ENCODE results near the gene GRID1. TPM values are rescaled to one million over a fixed set of nuclear protein-coding genes. Genes with fewer than 3 reads are reported as not detected.

Gene GRID1
- total RNA-seq, 1 donor from 2014 or later, result 7.1 TPM

- Histone ChIP-seq H3K4me1 (no peaks in the 10 kb centered on the region), H3K27ac (no peak overlapping the region), H3K4me3 (no peak overlapping the region), H3K36me3 (no peaks in the 10 kb centered on the region), H3K27me3 (no peaks in the 10 kb centered on the region), H3K9me3 (no peaks in the 10 kb centered on the region)
- peak in 1 of 2 donors; percentile 84 for DNase-seq (ENCODE audit: extremely low spot score in 2 of 2)
- TF ChIP-seq POLR2AphosphoS5 (IDR thresholded peaks at IDR 0.05; ENCODE audit: insufficient read depth in 1 of 2, low read depth in 1 of 2) (no peak), POLR2A (IDR thresholded peaks at IDR 0.05) (no peak), CTCF (IDR thresholded peaks at IDR 0.05) (no peak)
- intact Hi-C loops (cut with DNase I), result no loop called here
Measured at GRCh38 chr10:86060386-86061277, 306.0 kb downstream of the GRID1 start.

GRCh38 chr10:86059892-86060291 is 306.7 kb downstream of the GRID1 start:
- intact Hi-C loops (cut with DNase I), result no loop called here
- no peaks in the 10 kb centered on the region for H3K27me3 ChIP-seq
- DNase-seq (ENCODE audit: extremely low spot score in 2 of 2), result no peak

GRCh38 chr10:86058964-86059363 is 307.6 kb downstream of the GRID1 start:
- intact Hi-C loops (cut with DNase I), result no loop called here

More at GRCh38 chr10:86059892-86060291, 306.7 kb downstream of the GRID1 start:
- TF ChIP-seq POLR2AphosphoS5 (IDR thresholded peaks at IDR 0.05; ENCODE audit: insufficient read depth in 1 of 2, low read depth in 1 of 2), result no peak
- TF ChIP-seq CTCF (IDR thresholded peaks at IDR 0.05), result no peak
- no peak for TF ChIP-seq POLR2A (IDR thresholded peaks at IDR 0.05)
- no peak overlapping the region for H3K27ac ChIP-seq
- H3K36me3 ChIP-seq, result no peaks in the 10 kb centered on the region
- no peak overlapping the region for H3K4me3 ChIP-seq
- no peaks in the 10 kb centered on the region for H3K9me3 ChIP-seq
- no peaks in the 10 kb centered on the region for H3K4me1 ChIP-seq

GRCh38 chr10:86057708-86058107 is 308.9 kb downstream of the GRID1 start:
- intact Hi-C loops (cut with DNase I), result no loop called here

More at GRCh38 chr10:86058964-86059363, 307.6 kb downstream of the GRID1 start:
- no peaks in the 10 kb centered on the region for H3K27me3 ChIP-seq
- H3K4me1 ChIP-seq, result no peaks in the 10 kb centered on the region
- H3K4me3 ChIP-seq, result no peak overlapping the region
- no peak for TF ChIP-seq POLR2A (IDR thresholded peaks at IDR 0.05)
- TF ChIP-seq CTCF (IDR thresholded peaks at IDR 0.05), result no peak
- no peak for TF ChIP-seq POLR2AphosphoS5 (IDR thresholded peaks at IDR 0.05; ENCODE audit: insufficient read depth in 1 of 2, low read depth in 1 of 2)
- peak in 1 of 2 donors; percentile 40 for DNase-seq (ENCODE audit: extremely low spot score in 2 of 2)
- no peaks in the 10 kb centered on the region for H3K36me3 ChIP-seq
- H3K27ac ChIP-seq, result no peak overlapping the region
- H3K9me3 ChIP-seq, result no peaks in the 10 kb centered on the region

GRCh38 chr10:86056672-86057071 is 309.9 kb downstream of the GRID1 start:
- no peaks in the 10 kb centered on the region for H3K9me3 ChIP-seq
- no peaks in the 10 kb centered on the region for H3K4me1 ChIP-seq
- TF ChIP-seq CTCF (IDR thresholded peaks at IDR 0.05) (no peak), POLR2AphosphoS5 (IDR thresholded peaks at IDR 0.05; ENCODE audit: insufficient read depth in 1 of 2, low read depth in 1 of 2) (no peak), POLR2A (IDR thresholded peaks at IDR 0.05) (no peak)
- H3K36me3 ChIP-seq, result no peaks in the 10 kb centered on the region
- no peak overlapping the region for H3K27ac ChIP-seq
- no peaks in the 10 kb centered on the region for H3K27me3 ChIP-seq
- no peak overlapping the region for H3K4me3 ChIP-seq
- peak in 1 of 2 donors; percentile 81 for DNase-seq (ENCODE audit: extremely low spot score in 2 of 2)
- intact Hi-C loops (cut with DNase I), result no loop called here

More at GRCh38 chr10:86057708-86058107, 308.9 kb downstream of the GRID1 start:
- DNase-seq (ENCODE audit: extremely low spot score in 2 of 2), result no peak
- no peak overlapping the region for H3K27ac ChIP-seq
- no peaks in the 10 kb centered on the region for H3K27me3 ChIP-seq
- no peaks in the 10 kb centered on the region for H3K4me1 ChIP-seq
- H3K9me3 ChIP-seq, result no peaks in the 10 kb centered on the region
- no peak for TF ChIP-seq POLR2AphosphoS5 (IDR thresholded peaks at IDR 0.05; ENCODE audit: insufficient read depth in 1 of 2, low read depth in 1 of 2)
- no peak for TF ChIP-seq POLR2A (IDR thresholded peaks at IDR 0.05)
- no peaks in the 10 kb centered on the region for H3K36me3 ChIP-seq
- no peak overlapping the region for H3K4me3 ChIP-seq
